H9 (cell line): ENCODE results near the gene DNAJC15. TPM values are rescaled to one million over a fixed set of nuclear protein-coding genes. Genes with fewer than 3 reads are reported as not detected.

Source experiments
- DNase-seq: peaks from one replicate; pipeline ENCODE4 v3.0.0-alpha.2; 2017
- H2AFZ ChIP-seq: one replicate; pipeline ENCODE4 v1.6.1; 2013; ENCODE audit warnings: mild to moderate bottlenecking, low read length, control low read depth, moderate library complexity
- H2AK5ac ChIP-seq: 2 replicates; pipeline ENCODE4 v1.6.1; 2013; ENCODE audit warnings: low read length, control low read depth, mixed read lengths; ENCODE audit not compliant: insufficient read length
- H2BK120ac ChIP-seq: one replicate; pipeline ENCODE4 v1.6.1; 2013; ENCODE audit warnings: low read depth, mild to moderate bottlenecking, low read length, control low read depth, inconsistent platforms; ENCODE audit not compliant: poor library complexity, severe bottlenecking
- H2BK12ac ChIP-seq: 2 replicates; pipeline ENCODE4 v1.6.1; 2013; ENCODE audit warnings: low read length, control low read depth, mixed read lengths, low read depth; ENCODE audit not compliant: insufficient read length
- H2BK15ac ChIP-seq: 2 replicates; pipeline ENCODE4 v1.6.1; 2013; ENCODE audit warnings: low read depth, low read length, control low read depth
- H2BK20ac ChIP-seq: one replicate; pipeline ENCODE4 v1.6.1; 2013; ENCODE audit warnings: low read depth, mild to moderate bottlenecking, low read length, control low read depth, inconsistent platforms; ENCODE audit not compliant: poor library complexity, severe bottlenecking
- H2BK5ac ChIP-seq: 2 replicates; pipeline ENCODE4 v1.6.1; 2013; ENCODE audit warnings: low read length, control low read depth, mixed read lengths; ENCODE audit not compliant: insufficient read length
- H3K14ac ChIP-seq: 2 replicates; pipeline ENCODE4 v1.6.1; 2013; ENCODE audit warnings: low read length, control low read depth; ENCODE audit not compliant: insufficient read depth
- H3K18ac ChIP-seq: 2 replicates; pipeline ENCODE4 v1.6.1; 2013; ENCODE audit warnings: low read depth, mild to moderate bottlenecking, mixed read lengths, low read length, control low read depth; ENCODE audit not compliant: insufficient read length
- H3K23ac ChIP-seq: 2 replicates; pipeline ENCODE4 v1.6.1; 2013; ENCODE audit warnings: low read length, control low read depth, mixed read lengths, low read depth; ENCODE audit not compliant: insufficient read length
- H3K23me2 ChIP-seq: 2 replicates; pipeline ENCODE4 v1.6.1; 2013; ENCODE audit warnings: low read depth, mild to moderate bottlenecking, mixed read lengths, low read length, control low read depth; ENCODE audit not compliant: insufficient read length, poor library complexity, severe bottlenecking
- H3K27ac ChIP-seq: 2 replicates; pipeline ENCODE4 v1.5.1; 2013; ENCODE audit warnings: low read length, control low read depth, mixed read lengths, low read depth; ENCODE audit not compliant: insufficient read length
- H3K27me3 ChIP-seq: 2 replicates; pipeline ENCODE4 v1.6.1; 2013; ENCODE audit warnings: low read length, control low read depth, inconsistent platforms; ENCODE audit not compliant: insufficient read depth
- H3K4ac ChIP-seq: 2 replicates; pipeline ENCODE4 v1.6.1; 2013; ENCODE audit warnings: low read depth, mild to moderate bottlenecking, control low read depth, inconsistent platforms, low read length, moderate library complexity
- H3K4me1 ChIP-seq: 2 replicates; pipeline ENCODE4 v1.6.1; 2013; ENCODE audit warnings: low read length, control low read depth, inconsistent platforms; ENCODE audit not compliant: insufficient read depth
- H3K4me2 ChIP-seq: 2 replicates; pipeline ENCODE4 v1.6.1; 2013; ENCODE audit warnings: low read length, control low read depth, mixed read lengths; ENCODE audit not compliant: insufficient read length, insufficient read depth
- H3K56ac ChIP-seq: 2 replicates; pipeline ENCODE4 v1.6.1; 2013; ENCODE audit warnings: low read depth, mild to moderate bottlenecking, mixed read lengths, low read length, control low read depth; ENCODE audit not compliant: insufficient read length
- H3K79me1 ChIP-seq: 2 replicates; pipeline ENCODE4 v1.6.1; 2013; ENCODE audit warnings: low read depth, mild to moderate bottlenecking, moderate library complexity, low read length, control low read depth, inconsistent platforms; ENCODE audit not compliant: insufficient read depth, poor library complexity, severe bottlenecking
- H3K79me2 ChIP-seq: 2 replicates; pipeline ENCODE4 v1.6.1; 2013; ENCODE audit warnings: low read length, control low read depth, inconsistent platforms; ENCODE audit not compliant: insufficient read depth
- H3K9ac ChIP-seq: 2 replicates; pipeline ENCODE4 v1.6.1; 2013; ENCODE audit warnings: low read length, control low read depth, mixed read lengths; ENCODE audit not compliant: insufficient read length; ENCODE audit errors: extremely low read depth
- H3K9me3 ChIP-seq: one replicate; pipeline ENCODE4 v1.6.1; 2013; ENCODE audit warnings: low read depth, low read length, inconsistent platforms; ENCODE audit not compliant: control insufficient read depth
- H3T11ph ChIP-seq: one replicate; pipeline ENCODE4 v1.6.1; 2013; ENCODE audit warnings: mild to moderate bottlenecking, low read length, control low read depth, inconsistent platforms
- H4K20me1 ChIP-seq: one replicate; pipeline ENCODE4 v1.6.1; 2013; ENCODE audit not compliant: control insufficient read depth, insufficient read length, insufficient read depth
- H4K5ac ChIP-seq: 2 replicates; pipeline ENCODE4 v1.6.1; 2013; ENCODE audit warnings: low read depth, mild to moderate bottlenecking, mixed read lengths, low read length, control low read depth; ENCODE audit not compliant: insufficient read length
- H4K8ac ChIP-seq: replicated peaks from 2 replicates; pipeline ENCODE4 v1.6.1; 2013; ENCODE audit warnings: low read length, control low read depth, mixed read lengths, low read depth; ENCODE audit not compliant: insufficient read length
- H4K91ac ChIP-seq: 2 replicates; pipeline ENCODE4 v1.6.1; 2013; ENCODE audit warnings: low read depth, mild to moderate bottlenecking, moderate library complexity, mixed read lengths, low read length, control low read depth; ENCODE audit not compliant: insufficient read length
- H3K27ac Mint-ChIP-seq, 3 experiments: 2 replicates in 2 of 3; 3 replicates in 1 of 3; pipeline ENCODE4 v1.8.0; 2020 to 2021; ENCODE audit warnings: mixed read lengths in 3 of 3, mild to moderate bottlenecking in 1 of 3, moderate library complexity in 1 of 3
- H3K27me3 Mint-ChIP-seq: 2 replicates; pipeline ENCODE4 v1.8.0; 2021; ENCODE audit warnings: low read depth, mild to moderate bottlenecking, moderate library complexity, mixed read lengths
- H3K36me3 Mint-ChIP-seq, 3 experiments: 2 replicates in 2 of 3; 3 replicates in 1 of 3; pipeline ENCODE4 v1.8.0; 2020 to 2021; ENCODE audit warnings: low read depth in 3 of 3, mixed read lengths in 3 of 3; ENCODE audit not compliant: insufficient read depth in 1 of 3
- H3K4me1 Mint-ChIP-seq, 2 experiments: 2 replicates each; pipeline ENCODE4 v1.8.0; 2020; ENCODE audit warnings: mixed read lengths in 2 of 2
- H3K4me3 Mint-ChIP-seq, 2 experiments: 2 replicates in 1 of 2; 3 replicates in 1 of 2; pipeline ENCODE4 v1.8.0; 2020 to 2021; ENCODE audit warnings: mild to moderate bottlenecking in 2 of 2, mixed read lengths in 2 of 2, moderate library complexity in 1 of 2
- H3K9me3 Mint-ChIP-seq, 2 experiments: 2 replicates in 1 of 2; 3 replicates in 1 of 2; pipeline ENCODE4 v1.8.0; 2020; ENCODE audit warnings: mild to moderate bottlenecking in 2 of 2, mixed read lengths in 2 of 2, moderate library complexity in 1 of 2
- WGBS: extraction: QIAGEN DNeasy Blood & Tissue Kit; methylation state at CpG from one replicate; pipeline ENCODE4 v1.1.7; 2013; ENCODE audit warnings: missing lambda C conversion rate, low lambda C conversion rate, mixed read lengths; ENCODE audit not compliant: insufficient read length; ENCODE audit errors: extremely low coverage; 5-methylcytosine and 5-hydroxymethylcytosine counted together
- total RNA-seq: library from RNA; stranded (reverse); gene quantifications from 2 replicates; pipeline ENCODE4 v1.2.1, GENCODE V29; 2021
- TF ChIP-seq, protein P1 (sequence below): fragments of 200-600 bp; sonication (generic); conservative IDR thresholded peaks from 3 replicates; pipeline ENCODE4 v1.8.0; 2021; ENCODE audit warnings: antibody characterized with exemption, mild to moderate bottlenecking

Gene DNAJC15
- total RNA-seq, 1 experiment from 2014 or later: 13.4 TPM

DNA sequence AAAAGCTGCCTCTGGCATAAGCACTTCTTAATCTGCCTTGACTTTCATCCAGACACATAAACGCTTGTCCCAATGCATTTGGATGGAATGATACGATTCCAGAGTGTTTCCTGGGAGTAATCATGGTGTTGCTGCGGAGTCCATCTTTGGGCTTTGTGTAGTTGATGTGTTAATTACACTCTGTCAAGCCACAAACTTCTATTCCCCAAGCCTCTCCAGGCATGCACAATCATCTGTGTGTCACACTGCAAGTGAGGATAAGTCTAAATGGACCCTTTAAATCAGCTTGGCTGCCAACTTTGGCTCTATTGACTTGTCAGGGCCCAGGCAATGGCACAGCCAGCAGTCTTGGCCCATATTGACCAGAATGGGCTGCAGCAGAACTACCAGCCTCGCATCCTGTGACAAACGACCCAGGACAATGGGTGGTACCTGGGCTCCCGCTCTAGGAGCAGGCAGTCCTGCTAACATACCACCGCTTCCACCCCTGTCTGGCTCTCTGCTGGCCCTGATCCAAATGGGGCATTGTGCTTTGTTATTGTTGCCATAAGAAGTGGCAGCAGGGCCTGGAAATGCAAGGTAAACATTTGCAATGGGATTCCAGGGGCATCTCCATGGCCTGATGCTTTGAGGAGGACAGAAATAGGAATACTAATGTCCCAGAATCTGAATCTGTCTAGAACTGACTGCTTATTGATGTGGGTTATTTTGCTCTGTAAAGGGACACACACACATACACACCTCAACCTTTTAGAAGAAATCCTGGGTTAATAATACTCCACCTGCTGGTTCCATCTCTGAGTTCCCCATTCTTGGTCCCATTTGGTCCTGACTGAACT lies 127.2 kb downstream of the DNAJC15 start:
- no CpG with 5 or more reads among the region's 7 CpGs for WGBS
- no peaks in the 10 kb centered on the region for H3K4me1 ChIP-seq

More for the DNA sequence above, 127.2 kb downstream of the DNAJC15 start:
- Histone ChIP-seq H3K79me2 (no peaks in the 10 kb centered on the region), H4K8ac (no peak overlapping the region), H2BK15ac (no peak overlapping the region), H2BK120ac (no peak overlapping the region), H4K5ac (no peak overlapping the region), H2BK5ac (no peak overlapping the region), H3K56ac (no peak overlapping the region), H3K18ac (no peak overlapping the region), H4K20me1 (no peaks in the 10 kb centered on the region), H3K23me2 (no peaks in the 10 kb centered on the region), H3K27me3 (no peaks in the 10 kb centered on the region), H3K9me3 (no peaks in the 10 kb centered on the region), H3K14ac (no peak overlapping the region), H3K23ac (no peak overlapping the region), H3K27ac (no peak overlapping the region), H3T11ph (no peak overlapping the region), H3K4me2 (no peak overlapping the region), H2BK20ac (no peak overlapping the region), H3K9ac (no peak overlapping the region), H3K4ac (no peak overlapping the region), H2BK12ac (no peak overlapping the region), H3K79me1 (no peaks in the 10 kb centered on the region), H2AFZ (no peak overlapping the region), H2AK5ac (no peak overlapping the region), H4K91ac (no peak overlapping the region)
- no peaks in the 10 kb centered on the region for H3K36me3 Mint-ChIP-seq
- TF ChIP-seq, protein P1, sequence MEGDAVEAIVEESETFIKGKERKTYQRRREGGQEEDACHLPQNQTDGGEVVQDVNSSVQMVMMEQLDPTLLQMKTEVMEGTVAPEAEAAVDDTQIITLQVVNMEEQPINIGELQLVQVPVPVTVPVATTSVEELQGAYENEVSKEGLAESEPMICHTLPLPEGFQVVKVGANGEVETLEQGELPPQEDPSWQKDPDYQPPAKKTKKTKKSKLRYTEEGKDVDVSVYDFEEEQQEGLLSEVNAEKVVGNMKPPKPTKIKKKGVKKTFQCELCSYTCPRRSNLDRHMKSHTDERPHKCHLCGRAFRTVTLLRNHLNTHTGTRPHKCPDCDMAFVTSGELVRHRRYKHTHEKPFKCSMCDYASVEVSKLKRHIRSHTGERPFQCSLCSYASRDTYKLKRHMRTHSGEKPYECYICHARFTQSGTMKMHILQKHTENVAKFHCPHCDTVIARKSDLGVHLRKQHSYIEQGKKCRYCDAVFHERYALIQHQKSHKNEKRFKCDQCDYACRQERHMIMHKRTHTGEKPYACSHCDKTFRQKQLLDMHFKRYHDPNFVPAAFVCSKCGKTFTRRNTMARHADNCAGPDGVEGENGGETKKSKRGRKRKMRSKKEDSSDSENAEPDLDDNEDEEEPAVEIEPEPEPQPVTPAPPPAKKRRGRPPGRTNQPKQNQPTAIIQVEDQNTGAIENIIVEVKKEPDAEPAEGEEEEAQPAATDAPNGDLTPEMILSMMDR: no peak
- no peak for DNase-seq
- no peak overlapping the region; a peak in 1 of 7 replicates for H3K27ac Mint-ChIP-seq
- H3K4me3 Mint-ChIP-seq: no peak overlapping the region
- H3K4me1 Mint-ChIP-seq: peaks cover 2 to 4% of the 10 kb centered on the region in 2 experiments; a peak in 3 of 4 replicates
- no peaks in the 10 kb centered on the region for H3K9me3 Mint-ChIP-seq
- H3K27me3 Mint-ChIP-seq: no peaks in the 10 kb centered on the region; the same call in none of the 2 replicates
